ENCODE results near the gene LINC00632. TPM values are rescaled to one million over a fixed set of nuclear protein-coding genes. Genes with fewer than 3 reads are reported as not detected.

LINC00632 gene
- total and polyA plus RNA-seq, 12 donors = 1.4 to 189 (median 107) TPM

GRCh38 chrX:140775211-140775610 is 65.7 kb downstream of the LINC00632 start:
- Histone ChIP-seq H3K36me3 (no peaks in the 10 kb centered on the region), H3K27ac (no peak overlapping the region), H3K4me3 (no peak overlapping the region), H3K4me1 (no peaks in the 10 kb centered on the region), H3K27me3 (peaks cover 0 to 5% (median 0%) of the 10 kb centered on the region in 7 donors), H3K9me3 (no peaks in the 10 kb centered on the region)
- intact Hi-C loops (cut with DNase I) = no loop called here
- TF ChIP-seq CTCF (IDR thresholded peaks at IDR 0.05) = no peak
- no peak for ATAC-seq
- no peak for DNase-seq
- 59 to 66% methylated on average over 4 of the region's 4 CpGs for WGBS, 2 donors

DNA sequence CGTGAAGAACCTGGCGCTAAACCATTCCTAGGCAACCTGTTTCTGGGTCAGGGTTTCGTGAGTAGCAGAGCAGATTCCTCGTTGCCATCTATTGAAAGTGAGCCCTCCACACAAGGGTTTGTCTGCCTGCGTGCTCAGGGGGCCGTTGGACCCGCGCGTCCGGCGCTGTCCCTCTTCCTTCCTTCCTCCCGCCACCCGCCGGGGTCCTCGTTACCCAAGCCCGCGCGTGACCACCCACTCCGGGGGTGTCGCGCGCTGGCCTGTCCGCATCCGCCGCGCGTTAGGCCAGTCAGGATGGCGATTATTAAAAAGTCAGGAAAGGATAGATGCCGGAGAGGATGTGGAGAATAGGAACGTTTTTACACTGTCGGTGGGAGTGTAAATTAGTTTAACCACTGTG is 66.8 kb downstream of the LINC00632 start:
- no peaks in the 10 kb centered on the region for H3K36me3 ChIP-seq
- WGBS, 2 donors = 96 to 97% methylated on average over 29 to 31 of the region's 31 CpGs
- H3K27ac ChIP-seq = no peak overlapping the region
- H3K4me1 ChIP-seq = no peaks in the 10 kb centered on the region
- no peak for TF ChIP-seq CTCF (IDR thresholded peaks at IDR 0.05)
- H3K4me3 ChIP-seq = no peak overlapping the region
- no peak for DNase-seq
- H3K9me3 ChIP-seq = no peaks in the 10 kb centered on the region
- no peak for ATAC-seq
- H3K27me3 ChIP-seq = peaks cover 0 to 5% (median 0%) of the 10 kb centered on the region in 7 donors
- intact Hi-C loops (cut with DNase I) = no loop called here

DNA sequence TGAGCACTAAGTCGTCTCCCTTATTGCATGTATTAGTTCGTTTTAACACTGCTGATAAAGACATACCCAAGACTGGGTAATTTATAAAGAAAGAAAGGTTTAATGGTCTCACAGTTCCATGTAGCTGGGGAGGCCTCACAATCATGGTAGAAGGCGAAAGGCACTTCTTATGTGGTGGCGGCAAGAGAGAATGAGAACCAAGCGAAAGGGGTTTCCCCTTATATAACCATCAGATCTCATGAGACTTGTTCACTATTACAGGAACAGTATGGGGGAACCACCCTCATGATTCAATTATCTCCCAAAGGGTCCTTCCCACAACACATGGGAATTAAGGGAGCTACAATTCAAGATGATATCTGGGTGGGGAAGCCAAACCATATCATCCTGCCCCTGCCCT is 85.1 kb downstream of the LINC00632 start:
- no peak for DNase-seq
- Histone ChIP-seq H3K4me3 (no peak overlapping the region), H3K27me3 (no peaks in the 10 kb centered on the region), H3K36me3 (no peaks in the 10 kb centered on the region), H3K4me1 (no peaks in the 10 kb centered on the region), H3K9me3 (no peaks in the 10 kb centered on the region), H3K27ac (no peak overlapping the region)
- WGBS, 2 donors = 70% methylated on average over 5 of the region's 5 CpGs
- intact Hi-C loops (cut with DNase I) = no loop called here
- ATAC-seq = no peak
- TF ChIP-seq CTCF (IDR thresholded peaks at IDR 0.05) = no peak

DNA sequence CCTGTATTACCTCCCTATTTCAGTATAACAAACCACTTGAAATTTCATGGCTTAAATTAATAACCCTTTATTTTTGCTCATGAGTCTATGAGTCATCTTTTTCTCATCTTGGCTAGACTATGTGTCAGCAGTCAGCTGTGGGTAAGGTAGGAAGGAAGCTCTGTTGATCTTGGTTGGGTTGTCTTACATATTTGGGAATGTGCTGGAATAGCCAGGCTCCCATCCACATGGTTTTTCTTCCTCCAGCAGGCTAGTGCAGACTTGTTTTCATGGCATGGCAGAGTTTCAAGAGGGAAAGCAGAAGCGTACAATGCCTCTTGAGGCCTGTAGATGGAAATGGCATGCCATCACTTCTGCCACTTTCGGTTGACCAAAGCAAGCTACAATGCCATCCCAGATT is 89.7 kb downstream of the LINC00632 start:
- intact Hi-C loops (cut with DNase I) = no loop called here
- DNase-seq (no peak), ATAC-seq (no peak)
- Histone ChIP-seq H3K4me3 (no peak overlapping the region), H3K9me3 (no peaks in the 10 kb centered on the region), H3K27ac (no peak overlapping the region), H3K27me3 (no peaks in the 10 kb centered on the region), H3K4me1 (no peaks in the 10 kb centered on the region), H3K36me3 (no peaks in the 10 kb centered on the region)
- WGBS, 2 donors = 88 to 92% methylated on average over 2 of the region's 2 CpGs
- TF ChIP-seq CTCF (IDR thresholded peaks at IDR 0.05) = no peak

- Histone ChIP-seq H3K36me3 (no peaks in the 10 kb centered on the region), H3K9me3 (peaks cover 0 to 20% (median 0%) of the 10 kb centered on the region in 11 donors), H3K4me3 (no peak overlapping the region), H3K27me3 (no peaks in the 10 kb centered on the region), H3K27ac (no peak overlapping the region), H3K4me1 (no peaks in the 10 kb centered on the region)
- DNase-seq = no peak
- WGBS, 2 donors = 88 to 96% methylated on average over 1 of the region's 1 CpG
- ATAC-seq = no peak
- intact Hi-C loops (cut with DNase I) = no loop called here
- no peak for TF ChIP-seq CTCF (IDR thresholded peaks at IDR 0.05)
These were observed 94.7 kb downstream of the LINC00632 start for GRCh38 chrX:140804292-140804691.

All from heart right ventricle (tissue), 16 donors.